ENCODE measurements around the gene RNASEH2B.

The RNASEH2B gene

DNA sequence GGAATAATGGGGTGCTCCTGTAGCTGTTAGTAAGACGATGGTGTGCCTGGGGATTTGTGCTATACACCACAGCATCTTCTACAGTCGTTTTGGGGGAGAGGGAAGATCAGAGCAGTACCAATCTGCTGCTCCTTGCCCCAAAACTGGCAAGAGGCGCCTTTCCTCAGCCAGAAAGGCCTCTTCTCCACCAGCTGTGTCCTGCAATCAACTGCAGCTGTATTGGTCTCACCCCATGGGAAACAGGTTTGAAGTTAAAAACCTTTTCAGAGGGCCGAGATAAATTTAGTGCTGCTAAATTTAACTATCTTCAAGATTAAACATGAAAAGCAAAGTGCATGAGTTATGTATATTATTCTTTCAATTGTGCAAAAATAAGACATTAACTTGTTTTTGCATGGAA, 1.2 kb upstream of the RNASEH2B start:
- DNase-seq: no peak

DNA sequence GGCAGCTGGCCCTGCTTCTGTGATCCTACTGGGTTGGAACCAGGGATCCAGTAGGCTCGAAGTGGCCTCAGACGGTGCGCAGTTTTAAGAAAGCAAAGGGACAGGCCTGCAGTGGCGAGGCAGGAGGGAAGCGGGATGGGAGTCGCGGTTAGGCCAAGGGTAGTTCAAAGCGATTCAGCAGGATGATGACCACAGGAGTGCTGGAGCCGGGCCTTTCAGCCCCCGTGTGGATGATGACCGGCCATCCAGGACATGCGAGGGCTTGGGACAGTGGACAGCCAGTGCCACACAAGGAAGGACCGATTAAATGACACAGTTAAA, 854 bp downstream of the RNASEH2B start:
- peak; percentile 38 to 90 (median 90) for DNase-seq

DNA sequence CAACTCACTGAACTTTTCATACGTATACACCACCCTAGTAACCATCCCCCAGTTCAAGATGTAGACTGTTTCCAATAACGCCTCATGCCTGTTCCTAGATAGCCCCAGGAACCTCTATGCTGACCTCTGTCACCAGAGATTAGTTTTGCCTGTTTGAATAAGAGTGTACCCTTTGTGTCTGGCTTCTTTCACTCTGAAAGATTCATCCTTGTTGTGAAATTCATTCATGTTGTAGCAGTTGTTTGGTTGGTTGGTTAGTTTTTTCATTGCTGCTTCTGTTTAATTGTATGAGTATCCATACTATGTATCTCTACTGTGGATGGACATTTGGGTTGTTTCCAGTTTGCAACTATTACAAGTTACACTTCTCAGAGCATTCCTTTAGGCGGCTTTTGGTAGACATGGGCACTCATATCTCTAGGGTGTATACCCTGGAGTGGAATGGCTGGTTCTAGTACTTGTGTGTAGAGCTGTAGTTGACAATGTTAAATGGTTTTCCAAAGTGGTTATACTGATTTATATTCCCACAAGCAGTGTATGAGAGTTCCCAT, 1.6 kb downstream of the RNASEH2B start:
- peak in 1 of 3 experiments; percentile 55 for DNase-seq

DNA sequence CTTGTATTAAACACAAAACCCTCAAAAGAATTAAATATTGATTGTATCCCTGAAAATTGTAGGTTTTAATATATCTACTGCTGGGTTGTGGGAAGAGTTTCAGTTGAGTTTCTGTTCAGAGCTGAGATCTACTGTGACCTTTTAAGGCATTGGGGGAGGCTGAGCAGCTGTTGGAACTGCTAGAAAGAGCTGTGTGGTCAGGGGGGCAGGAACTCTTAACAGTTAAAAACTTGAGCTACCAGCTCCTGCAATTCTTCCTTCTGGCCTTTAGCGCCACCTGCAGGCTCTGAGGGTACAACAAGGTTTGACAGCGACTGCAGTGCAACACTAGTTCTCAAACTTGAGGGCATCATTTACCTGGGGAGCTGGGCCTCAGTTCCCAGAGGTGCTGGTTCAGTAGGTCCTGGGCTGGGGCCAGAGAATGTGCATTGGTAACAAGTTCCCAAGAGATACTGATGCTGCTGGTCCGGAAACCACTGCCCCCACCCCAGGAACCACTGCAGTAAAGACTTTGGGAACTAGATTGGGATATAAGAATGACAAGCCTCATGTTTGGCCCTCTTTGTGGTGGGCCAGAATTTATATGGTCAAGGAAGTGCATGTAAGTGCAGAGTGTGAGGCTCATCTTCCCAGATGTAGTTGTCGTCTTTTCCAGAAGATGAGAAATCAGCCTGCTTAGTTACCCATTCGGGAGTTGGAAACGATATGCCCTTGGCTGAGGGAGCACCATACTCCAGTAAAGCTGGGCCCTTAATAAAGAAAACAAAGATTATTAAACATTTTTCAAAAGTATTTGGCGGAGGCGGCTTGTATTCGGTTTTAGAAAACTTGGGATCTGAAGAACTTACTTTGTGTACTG, 2.6 kb downstream of the RNASEH2B start:
- DNase-seq: peak; percentile 83 to 96 (median 91)

DNA sequence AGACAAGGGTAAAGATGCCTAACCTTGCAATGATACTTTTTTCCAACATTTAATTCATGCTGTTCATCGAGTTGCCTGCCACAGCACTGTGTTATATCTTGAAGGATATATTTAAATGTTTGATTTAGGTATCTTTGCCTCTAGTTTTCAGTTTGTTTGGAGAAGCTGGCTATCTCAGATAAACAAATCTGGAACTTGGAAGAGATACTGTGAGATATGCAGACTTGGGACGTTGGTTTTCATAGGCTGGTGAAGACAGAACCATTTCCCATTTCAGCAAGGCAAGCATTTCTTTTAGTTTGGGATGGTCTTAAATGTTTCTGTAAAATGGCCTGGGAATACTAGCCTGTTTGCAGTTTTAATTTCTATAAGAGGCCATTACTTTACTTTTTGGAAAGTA, 3.3 kb downstream of the RNASEH2B start:
- DNase-seq: no peak

DNA sequence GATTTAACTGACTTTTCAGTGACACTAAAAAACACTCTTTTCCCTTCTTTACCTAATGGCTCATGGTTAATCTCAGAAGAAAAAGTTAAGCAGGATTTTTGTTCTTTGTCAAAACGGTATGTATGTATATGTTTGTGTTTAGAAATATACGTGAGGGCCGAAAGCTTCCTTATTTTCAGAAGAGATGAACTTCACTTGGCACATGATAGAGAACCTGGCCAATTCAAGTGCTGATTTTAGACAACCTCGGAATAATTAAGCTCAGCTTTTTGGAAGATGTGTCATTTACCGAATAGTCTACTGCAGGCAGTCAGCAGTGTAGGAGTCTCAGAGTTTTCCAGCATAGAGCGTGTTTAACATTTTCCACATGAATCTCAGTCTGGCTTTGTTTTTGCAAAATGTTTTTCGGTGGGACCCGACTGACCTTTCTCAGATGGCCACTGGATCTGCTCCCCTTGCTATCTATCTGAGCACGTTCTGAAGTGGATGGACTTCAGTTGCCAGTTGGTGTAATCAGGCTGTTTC, 4.6 kb downstream of the RNASEH2B start:
- DNase-seq: no peak

DNA sequence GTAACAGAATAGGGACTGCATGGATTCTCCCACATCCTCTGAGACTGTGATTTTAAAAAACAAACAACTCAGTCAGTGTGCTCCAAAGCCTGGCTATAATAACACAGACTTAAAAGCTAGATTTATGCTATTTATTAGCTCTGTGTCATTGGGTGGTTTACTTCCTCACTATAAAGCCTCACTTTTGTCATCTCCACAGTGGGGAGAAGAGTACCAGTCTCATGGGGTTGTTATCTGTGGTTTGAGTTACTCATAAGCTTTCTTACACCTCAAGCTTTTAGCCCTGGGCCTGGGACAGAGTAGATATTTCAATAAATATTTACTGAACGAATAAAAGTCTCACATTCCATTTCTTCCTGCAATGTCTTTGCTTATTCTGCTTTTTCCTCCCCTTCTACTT, 5.3 kb downstream of the RNASEH2B start:
- DNase-seq: no peak

DNA sequence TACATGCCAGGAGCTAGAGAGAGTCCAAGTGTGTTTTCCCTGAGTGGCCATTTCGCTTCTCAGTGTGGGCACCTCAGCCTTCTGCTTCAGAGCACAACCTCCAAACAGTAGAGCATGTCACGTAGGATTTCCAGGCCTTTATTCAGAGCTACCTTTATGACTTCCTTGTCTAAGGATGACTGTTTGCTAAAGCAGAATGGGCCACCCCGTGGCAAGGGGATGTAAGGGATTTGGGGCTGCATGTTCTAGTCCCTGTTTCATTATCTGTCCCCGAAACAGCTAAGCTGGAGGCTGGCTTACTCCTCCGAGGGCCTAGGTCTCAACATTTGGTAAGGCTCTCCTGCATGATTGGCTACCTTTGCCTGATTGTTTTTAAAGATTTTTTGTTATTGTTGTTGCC, 6.0 kb downstream of the RNASEH2B start:
- no peak for DNase-seq

DNA sequence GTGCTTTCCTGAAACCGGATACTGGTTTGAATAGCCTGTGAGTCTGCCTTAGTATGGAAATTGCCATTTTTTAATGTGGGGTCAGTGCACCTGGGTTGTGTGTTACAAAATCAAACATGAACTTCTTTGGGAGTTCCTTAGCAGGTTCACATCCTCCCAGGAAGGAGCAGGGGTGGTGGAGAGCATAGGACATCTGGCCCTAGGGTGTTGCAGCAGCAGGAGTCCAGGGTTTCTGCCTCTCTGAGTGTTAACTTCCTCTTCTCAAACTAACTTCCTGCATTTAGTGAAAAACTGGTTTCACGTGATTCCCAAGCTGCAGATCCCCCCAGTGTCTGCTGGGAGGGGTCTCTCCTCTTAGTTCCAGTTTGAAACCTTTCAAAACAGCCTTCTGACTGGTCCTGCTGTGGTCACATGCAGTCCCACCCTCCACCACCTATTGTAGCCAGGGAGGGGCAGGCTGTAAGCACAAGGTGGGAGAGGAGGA, 7.2 kb downstream of the RNASEH2B start:
- DNase-seq: no peak

DNA sequence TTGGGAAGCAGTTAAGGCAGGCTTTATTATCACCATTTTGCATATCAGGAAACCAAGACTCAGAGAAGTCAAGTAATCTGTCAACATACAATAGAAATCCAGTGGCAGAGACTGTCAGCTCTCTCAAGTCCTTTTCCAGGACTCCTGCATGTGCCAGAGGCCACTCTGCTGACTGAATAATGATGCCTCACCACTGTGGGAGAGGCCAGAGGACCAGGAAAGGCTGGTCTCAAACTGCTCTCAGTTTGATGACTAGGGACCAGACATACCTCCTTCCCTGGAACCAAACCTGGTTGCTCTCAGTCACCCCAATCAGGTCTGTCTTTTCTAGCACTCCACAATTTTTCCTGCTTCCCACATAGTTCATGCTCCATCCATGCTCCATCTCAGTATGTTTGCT, 8.0 kb downstream of the RNASEH2B start:
- no peak for DNase-seq

DNA sequence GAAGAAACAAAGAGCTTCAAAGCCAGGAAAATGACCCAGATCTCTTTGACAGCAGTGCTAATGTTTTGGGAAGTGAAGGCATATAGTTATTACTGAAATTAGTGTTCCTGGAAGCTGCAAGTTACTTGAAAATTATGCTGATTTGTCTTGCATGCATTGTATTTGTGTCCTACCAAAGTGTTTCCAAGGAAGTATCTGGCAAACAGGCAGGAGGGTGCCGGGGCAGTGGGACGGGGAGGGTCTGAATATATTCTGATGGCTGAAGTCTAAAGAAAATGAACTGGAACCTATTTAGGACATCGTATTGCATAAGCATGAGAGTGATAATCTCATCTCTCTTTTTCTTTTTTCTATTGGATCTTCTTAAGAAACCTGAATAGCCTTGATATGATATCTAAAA, 9.0 kb downstream of the RNASEH2B start:
- no peak for DNase-seq

DNA sequence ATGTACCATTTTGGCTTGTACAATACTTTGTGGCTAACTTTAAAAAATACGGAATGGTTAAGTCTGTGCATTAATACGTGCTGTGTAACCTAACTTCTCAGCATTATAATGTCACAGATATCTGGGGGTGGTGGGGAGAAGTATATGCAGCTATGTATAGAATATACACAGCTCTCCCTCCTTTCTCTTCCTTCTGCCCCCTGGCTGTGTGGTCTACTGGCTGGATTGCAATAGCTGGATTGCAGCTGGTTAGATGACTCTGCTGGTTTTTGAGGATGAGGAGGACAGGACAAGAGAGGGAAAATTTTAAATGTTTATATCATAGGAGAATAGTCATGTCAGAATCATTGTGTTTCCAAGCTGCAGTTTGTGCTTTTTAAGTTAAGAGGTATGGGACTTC, 9.7 kb downstream of the RNASEH2B start:
- no peak for DNase-seq

DNA sequence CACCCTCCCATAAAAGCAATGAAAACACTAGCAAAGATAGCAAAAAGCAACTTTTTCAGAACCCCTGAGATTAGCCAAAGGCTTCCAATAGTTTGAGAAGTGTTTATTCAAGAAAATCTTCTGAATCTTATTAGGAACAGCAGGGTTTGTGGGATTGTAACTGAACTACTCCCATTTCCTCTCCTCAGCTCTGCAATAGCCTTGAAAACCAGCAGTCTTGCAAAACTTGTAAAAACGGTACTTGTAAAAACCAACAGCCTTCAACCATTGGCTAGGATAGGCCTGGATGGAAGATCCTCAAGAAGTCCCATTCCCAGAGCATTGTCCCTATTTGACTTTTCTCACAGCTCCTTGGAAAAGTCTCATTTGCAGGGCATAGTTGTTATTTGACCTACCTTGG, 12.1 kb downstream of the RNASEH2B start:
- no peak for DNase-seq

DNA sequence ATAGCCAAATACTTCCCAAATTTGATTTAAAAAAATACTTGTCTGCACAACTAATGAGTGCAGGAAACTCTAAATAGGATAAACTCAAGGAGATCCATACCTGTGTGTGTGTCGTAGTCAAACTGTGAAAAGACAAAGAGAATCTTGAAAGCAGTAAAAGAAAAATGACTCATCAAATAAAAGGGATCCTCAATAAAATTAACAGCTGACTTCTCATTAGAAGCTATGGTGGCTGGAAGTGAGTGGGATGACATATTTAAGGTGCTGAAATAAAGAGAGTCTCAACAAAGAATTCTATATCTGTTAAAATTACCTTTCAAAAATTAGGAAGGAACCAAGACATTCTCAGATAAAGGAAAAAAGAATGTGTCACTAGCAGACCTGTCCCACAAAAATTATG, 13.7 kb downstream of the RNASEH2B start:
- DNase-seq: no peak

DNA sequence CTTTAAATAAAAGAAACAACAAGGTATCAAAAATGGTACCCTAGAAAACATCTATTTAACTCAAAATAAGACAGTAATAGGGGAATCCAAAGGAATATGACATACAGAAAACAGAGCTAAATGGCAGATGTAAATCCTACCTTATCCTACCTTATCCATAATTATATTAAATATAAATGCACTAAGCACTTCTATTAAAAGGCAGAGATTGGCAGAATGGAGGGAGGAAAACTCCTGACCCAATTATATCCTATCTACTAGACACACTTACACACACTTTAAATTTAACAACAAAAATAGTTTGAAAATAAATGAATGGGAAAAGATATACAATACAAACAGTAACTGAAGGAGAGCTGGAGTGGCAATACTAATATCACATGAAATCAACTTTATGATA, 14.4 kb downstream of the RNASEH2B start:
- no peak for DNase-seq

DNA sequence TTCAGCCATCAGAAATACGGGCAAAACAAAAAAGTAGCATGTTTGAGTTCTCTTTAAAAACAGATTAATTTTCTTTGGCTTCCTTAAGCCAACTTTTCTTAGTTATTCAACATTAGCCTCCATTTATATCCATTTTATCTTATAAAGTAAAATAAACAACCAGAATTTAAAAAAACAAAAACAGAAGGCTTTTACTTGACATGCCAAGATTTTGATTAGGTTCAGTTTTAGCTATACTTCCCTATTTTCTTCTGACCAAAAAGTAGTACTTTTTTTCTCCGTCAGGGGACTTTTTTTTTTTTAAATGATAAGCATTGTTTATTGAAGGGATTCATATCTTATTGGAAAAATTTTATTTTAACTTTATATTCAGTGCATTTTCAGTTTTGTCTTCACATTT, 18.1 kb downstream of the RNASEH2B start:
- no peak for DNase-seq

DNA sequence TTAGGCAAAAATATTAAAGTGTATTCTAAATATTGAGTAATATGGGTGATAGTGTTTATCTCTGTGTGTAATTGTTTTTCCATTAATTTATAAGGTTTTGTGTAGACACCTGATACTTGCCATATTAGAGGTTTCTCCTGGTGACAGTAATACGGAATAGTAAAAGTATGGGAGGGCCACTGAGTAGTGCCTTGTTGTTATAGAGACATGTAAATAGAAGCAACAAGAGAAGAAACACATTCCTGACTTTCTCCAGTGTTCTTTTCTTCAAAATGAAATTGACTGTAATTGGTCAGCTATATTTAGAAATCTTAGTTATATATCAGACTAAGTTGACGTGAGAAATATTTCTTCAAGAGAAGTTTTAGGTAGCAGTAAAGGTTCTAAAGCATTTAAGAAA, 18.5 kb downstream of the RNASEH2B start:
- no peak for DNase-seq

DNA sequence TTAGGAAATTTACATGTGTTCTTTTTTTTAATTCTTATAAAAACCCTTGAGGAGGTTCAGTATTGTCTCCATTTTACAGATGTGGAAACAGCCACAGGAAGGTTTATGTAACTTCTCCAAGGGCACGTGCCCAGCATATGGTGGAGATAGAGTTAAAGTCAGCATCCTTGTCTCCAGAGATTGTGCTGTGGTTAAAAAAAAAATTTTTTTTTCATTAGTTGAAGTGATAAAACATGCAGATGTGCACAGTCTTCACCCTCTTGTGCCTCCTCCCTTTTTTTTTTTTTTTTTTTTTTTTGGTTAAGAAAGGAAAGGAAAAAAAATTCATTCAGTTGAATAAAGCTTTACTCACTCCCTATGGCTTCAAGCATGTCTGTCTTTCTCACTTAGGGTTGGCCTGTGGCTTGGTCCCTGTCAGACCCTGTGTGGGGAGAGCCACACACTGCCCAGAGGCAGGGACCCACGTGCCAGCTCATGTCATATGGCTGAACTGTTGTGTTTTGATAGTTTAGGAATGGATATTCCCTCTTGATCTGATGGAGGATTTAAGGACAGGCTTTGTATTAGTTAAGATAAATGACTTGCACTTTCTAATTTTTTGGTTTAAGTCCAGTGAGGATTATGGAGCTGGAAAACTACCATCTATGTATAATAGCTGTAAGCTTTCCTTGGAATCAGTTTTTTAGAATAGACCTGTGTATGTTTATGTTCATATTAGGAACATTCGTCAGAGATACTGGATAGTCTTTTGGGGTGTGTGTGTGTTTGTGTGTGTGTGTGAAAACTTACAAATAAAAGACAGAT, 19.3 kb downstream of the RNASEH2B start:
- DNase-seq: no peak

DNA sequence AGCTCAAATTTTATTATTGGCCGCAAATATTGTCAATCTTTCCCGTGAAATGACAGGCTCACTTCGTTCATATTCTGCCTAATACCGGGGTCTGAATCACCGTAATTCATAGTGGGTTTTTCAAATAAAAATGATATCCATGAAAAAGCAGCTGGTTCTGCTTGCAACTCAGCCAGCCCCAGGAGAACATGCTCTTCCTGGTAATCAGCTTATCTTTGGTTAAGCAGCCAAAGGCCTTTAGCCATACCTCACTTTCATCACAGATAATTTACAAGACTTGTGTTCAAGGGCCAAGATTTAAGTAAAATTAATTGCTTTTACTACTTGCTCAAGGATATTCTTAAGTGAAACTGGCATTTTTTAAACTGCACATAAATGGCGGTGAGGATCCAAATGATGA, 22.5 kb downstream of the RNASEH2B start:
- no peak for DNase-seq

DNA sequence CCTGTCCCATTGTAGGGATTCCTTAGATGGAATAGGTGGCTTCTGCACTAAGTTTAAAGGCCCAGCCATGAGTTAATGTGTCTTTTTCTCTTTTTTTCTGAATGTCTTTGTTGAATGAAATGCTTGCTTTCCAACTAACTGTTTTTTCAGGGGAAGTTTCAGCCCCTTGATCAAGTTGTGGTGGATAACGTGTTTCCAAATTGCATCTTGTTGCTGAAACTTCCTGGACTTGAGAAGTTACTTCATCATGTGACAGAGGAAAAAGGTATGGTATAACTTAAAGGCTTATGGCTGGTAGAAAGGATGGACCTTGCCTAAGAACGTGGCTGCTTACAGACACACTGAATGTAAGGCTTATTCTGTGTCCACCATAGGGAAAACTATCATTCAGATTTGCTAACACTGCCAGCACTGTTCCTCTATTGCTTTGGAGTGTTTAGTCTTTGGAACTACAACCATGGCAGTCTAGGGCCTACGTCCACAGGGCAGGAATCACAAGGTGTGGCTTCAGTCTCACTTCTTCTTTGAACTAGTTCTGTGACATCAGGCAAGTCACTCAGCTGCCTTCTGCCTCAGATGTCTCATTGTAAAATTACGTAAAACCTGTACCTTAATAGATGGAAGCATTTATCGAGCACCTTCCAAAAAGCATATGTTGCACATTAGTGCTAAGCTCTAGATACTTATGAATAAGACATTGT, 25.3 kb downstream of the RNASEH2B start:
- no peak for DNase-seq

DNA sequence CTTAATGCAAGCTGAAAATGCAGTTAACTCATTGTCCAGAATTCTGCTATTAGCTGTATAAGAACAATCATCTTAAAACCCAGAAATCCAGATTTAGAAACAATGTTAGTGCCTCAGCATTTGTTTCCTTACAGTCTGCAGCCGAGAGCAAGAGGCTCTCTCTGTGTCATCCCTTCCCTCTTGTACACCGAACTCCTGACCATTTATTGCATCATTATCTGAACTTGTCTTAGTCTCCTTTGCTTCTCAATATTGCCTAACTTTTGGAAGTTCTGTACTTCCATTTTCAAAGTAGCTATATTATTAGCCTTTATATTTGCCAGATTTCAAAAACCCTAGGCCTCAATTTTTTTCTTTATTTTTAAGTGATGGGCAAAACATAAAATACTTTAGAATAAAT, 27.1 kb downstream of the RNASEH2B start:
- DNase-seq: no peak

DNA sequence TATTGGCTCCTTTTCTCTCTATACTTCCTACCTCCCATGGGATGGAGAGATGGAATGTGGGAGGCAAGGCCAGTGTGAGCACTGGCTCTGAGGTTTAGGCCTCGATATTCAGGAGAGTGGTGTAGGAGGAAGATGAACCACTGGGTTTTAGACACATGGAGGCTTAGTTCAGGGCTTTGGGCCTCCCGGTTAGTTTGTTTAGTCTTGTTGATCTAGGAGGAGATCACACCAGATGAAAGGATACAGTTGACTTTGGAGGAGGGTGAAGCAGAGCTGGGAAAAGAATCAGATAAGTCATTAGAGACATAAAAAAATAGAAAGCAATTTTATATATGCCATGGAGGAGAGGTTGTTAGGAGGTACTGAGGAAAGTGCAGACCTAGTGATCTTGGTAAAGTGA, 30.9 kb downstream of the RNASEH2B start:
- DNase-seq: peak in 1 of 3 experiments; percentile 19

DNA sequence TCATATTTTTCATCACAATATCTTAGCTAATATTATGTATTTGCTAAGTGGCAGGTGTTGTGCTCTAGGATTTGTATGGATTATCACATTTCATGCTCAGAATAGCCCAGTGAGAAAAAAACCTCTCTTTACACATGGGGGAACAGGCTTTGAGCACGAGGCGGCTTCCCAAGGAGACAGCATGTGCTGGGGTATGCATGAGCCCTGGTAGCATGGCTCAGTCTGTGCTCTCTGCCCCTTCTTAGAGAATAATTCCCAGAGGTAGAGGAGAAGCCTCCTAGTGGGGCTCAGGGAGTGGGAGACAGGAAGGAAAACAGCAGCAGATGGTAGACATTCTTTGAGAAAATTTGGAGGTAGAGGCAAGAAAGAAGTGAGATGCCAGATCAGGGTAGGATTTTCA, 31.6 kb downstream of the RNASEH2B start:
- no peak for DNase-seq

Measured in NCI-H1417 (cell line).